Activated CD4-positive, alpha-beta T cell treated with anti-CD3 and anti-CD28 coated beads for 1 hour (primary cell): ENCODE data around the gene DAO.

ENCODE experiments used
- DNase-seq: peaks from one replicate; pipeline ENCODE4 v3.0.0-alpha.2; 2020

The DAO gene

GRCh38 chr12:108876550-108876949 is 3.3 kb upstream of the DAO start:
- DNase-seq, result no peak

GRCh38 chr12:108881953-108882352 is 2.1 kb downstream of the DAO start:
- DNase-seq, result no peak

- peak; percentile 38 for DNase-seq
Measured at GRCh38 chr12:108884116-108885012, 4.5 kb downstream of the DAO start.

GRCh38 chr12:108886873-108887629 is 7.2 kb downstream of the DAO start:
- DNase-seq, result no peak

- no peak for DNase-seq
Measured at GRCh38 chr12:108888031-108888430, 8.1 kb downstream of the DAO start.

- DNase-seq, result no peak
Measured at GRCh38 chr12:108890208-108890607, 10.3 kb downstream of the DAO start.

- DNase-seq, result no peak
Measured at GRCh38 chr12:108895220-108895802, 15.4 kb downstream of the DAO start.

- no peak for DNase-seq
Measured at GRCh38 chr12:108896336-108896735, 16.4 kb downstream of the DAO start.

- DNase-seq, result no peak
Measured at GRCh38 chr12:108896817-108897216, 16.9 kb downstream of the DAO start.

- DNase-seq, result no peak
Measured at GRCh38 chr12:108899145-108899544, 19.3 kb downstream of the DAO start.

- DNase-seq, result no peak
Measured at GRCh38 chr12:108905725-108906124, 25.8 kb downstream of the DAO start.

- DNase-seq, result no peak
Measured at GRCh38 chr12:108906971-108907370, 27.1 kb downstream of the DAO start.

GRCh38 chr12:108907839-108908351 is 28.0 kb downstream of the DAO start:
- no peak for DNase-seq

GRCh38 chr12:108910336-108910735 is 30.4 kb downstream of the DAO start:
- no peak for DNase-seq

GRCh38 chr12:108911915-108912314 is 32.0 kb downstream of the DAO start:
- no peak for DNase-seq

GRCh38 chr12:108912361-108912760 is 32.5 kb downstream of the DAO start:
- no peak for DNase-seq

GRCh38 chr12:108914121-108914531 is 34.2 kb downstream of the DAO start:
- DNase-seq, result no peak

GRCh38 chr12:108915632-108916133 is 35.8 kb downstream of the DAO start:
- DNase-seq, result no peak

- DNase-seq, result no peak
Measured at GRCh38 chr12:108916336-108916735, 36.4 kb downstream of the DAO start.

- no peak for DNase-seq
Measured at GRCh38 chr12:108918206-108918605, 38.3 kb downstream of the DAO start.

- no peak for DNase-seq
Measured at GRCh38 chr12:108918960-108919642, 39.2 kb downstream of the DAO start.

GRCh38 chr12:108921946-108922345 is 42.1 kb downstream of the DAO start:
- no peak for DNase-seq

GRCh38 chr12:108922918-108923317 is 43.0 kb downstream of the DAO start:
- DNase-seq, result no peak
